Central memory CD8-positive, alpha-beta T cell (primary cell): ENCODE data around the gene C10orf105.

Source experiments
- ATAC-seq: fragments of 150-1000 bp; cut with Tn5 transposase; replicated peaks from 2 replicates; pipeline ENCODE4 v1.10.0; 2022; ENCODE audit warnings: mild to moderate bottlenecking, moderate FRiP score, moderate number of reproducible peaks; ENCODE audit not compliant: poor library complexity, severe bottlenecking; ENCODE audit errors: extremely low read depth
- DNase-seq, 2 donors: peaks; one replicate each; pipeline ENCODE4 v3.0.0; 2021; ENCODE audit warnings: low spot score in 2 of 2
- H3K27ac Mint-ChIP-seq: one replicate; pipeline ENCODE4 v1.8.0; 2022; ENCODE audit warnings: low read depth, mild to moderate bottlenecking, moderate library complexity, mixed read lengths
- H3K27me3 Mint-ChIP-seq: one replicate; pipeline ENCODE4 v1.8.0; 2022; ENCODE audit warnings: mixed read lengths
- H3K36me3 Mint-ChIP-seq: one replicate; pipeline ENCODE4 v1.8.0; 2022; ENCODE audit warnings: mild to moderate bottlenecking, moderate library complexity, mixed read lengths; ENCODE audit not compliant: insufficient read depth
- H3K4me1 Mint-ChIP-seq: one replicate; pipeline ENCODE4 v1.8.0; 2022; ENCODE audit warnings: mixed read lengths
- H3K4me3 Mint-ChIP-seq: one replicate; pipeline ENCODE4 v1.8.0; 2022; ENCODE audit warnings: mild to moderate bottlenecking, moderate library complexity, mixed read lengths
- H3K9me3 Mint-ChIP-seq: one replicate; pipeline ENCODE4 v1.8.0; 2022; ENCODE audit warnings: mixed read lengths

Gene C10orf105

GRCh38 chr10:71694039-71694501, 25.5 kb downstream of the C10orf105 start:
- peaks cover 4% of the 10 kb centered on the region for H3K36me3 Mint-ChIP-seq
- ATAC-seq, result no peak
- peaks cover 41% of the 10 kb centered on the region for H3K4me1 Mint-ChIP-seq
- H3K27me3 Mint-ChIP-seq, result no peaks in the 10 kb centered on the region
- peak overlapping the region; percentile 46 for H3K27ac Mint-ChIP-seq
- peak overlapping the region; percentile 62 for H3K4me3 Mint-ChIP-seq
- no peak for DNase-seq
- H3K9me3 Mint-ChIP-seq, result no peaks in the 10 kb centered on the region

- no peaks in the 10 kb centered on the region for H3K27me3 Mint-ChIP-seq
- ATAC-seq, result no peak
- no peak for DNase-seq
- H3K36me3 Mint-ChIP-seq, result peaks cover 5% of the 10 kb centered on the region
- H3K4me1 Mint-ChIP-seq, result peaks cover 36% of the 10 kb centered on the region
- peaks cover under 1% of the 10 kb centered on the region for H3K9me3 Mint-ChIP-seq
- no peak overlapping the region for H3K27ac Mint-ChIP-seq
- H3K4me3 Mint-ChIP-seq, result no peak overlapping the region
These were observed 26.2 kb downstream of the C10orf105 start for GRCh38 chr10:71693377-71693776.

GRCh38 chr10:71692598-71693306, 26.8 kb downstream of the C10orf105 start:
- Mint-ChIP-seq H3K9me3 (peaks cover 6% of the 10 kb centered on the region), H3K4me1 (peaks cover 35% of the 10 kb centered on the region), H3K36me3 (peaks cover 9% of the 10 kb centered on the region), H3K27ac (no peak overlapping the region), H3K4me3 (no peak overlapping the region), H3K27me3 (no peaks in the 10 kb centered on the region)
- DNase-seq (no peak), ATAC-seq (no peak)

- no peak for ATAC-seq
- Mint-ChIP-seq H3K4me1 (peaks cover 21% of the 10 kb centered on the region), H3K4me3 (no peak overlapping the region), H3K9me3 (peaks cover 6% of the 10 kb centered on the region), H3K27me3 (no peaks in the 10 kb centered on the region), H3K36me3 (peaks cover 9% of the 10 kb centered on the region), H3K27ac (peak overlapping the region; percentile 58)
- no peak for DNase-seq
These were observed 28.2 kb downstream of the C10orf105 start for GRCh38 chr10:71691405-71691804.

- peak overlapping the region; percentile 58 for H3K27ac Mint-ChIP-seq
- H3K36me3 Mint-ChIP-seq, result peaks cover 9% of the 10 kb centered on the region
- ATAC-seq (no peak), DNase-seq (no peak)
- H3K4me3 Mint-ChIP-seq, result no peak overlapping the region
- H3K27me3 Mint-ChIP-seq, result no peaks in the 10 kb centered on the region
- H3K9me3 Mint-ChIP-seq, result peaks cover 6% of the 10 kb centered on the region
- peaks cover 21% of the 10 kb centered on the region for H3K4me1 Mint-ChIP-seq
These were observed 29.4 kb downstream of the C10orf105 start for GRCh38 chr10:71690094-71690720.

GRCh38 chr10:71688256-71688655, 31.3 kb downstream of the C10orf105 start:
- ATAC-seq, result no peak
- Mint-ChIP-seq H3K4me3 (no peak overlapping the region), H3K27me3 (no peaks in the 10 kb centered on the region), H3K27ac (peak overlapping the region; percentile 91), H3K36me3 (peaks cover 9% of the 10 kb centered on the region), H3K4me1 (peaks cover 7% of the 10 kb centered on the region), H3K9me3 (peaks cover 6% of the 10 kb centered on the region)
- DNase-seq, result no peak

- peaks cover 9% of the 10 kb centered on the region for H3K36me3 Mint-ChIP-seq
- no peaks in the 10 kb centered on the region for H3K27me3 Mint-ChIP-seq
- H3K9me3 Mint-ChIP-seq, result peaks cover 6% of the 10 kb centered on the region
- H3K27ac Mint-ChIP-seq, result peak overlapping the region; percentile 91
- peaks cover 7% of the 10 kb centered on the region for H3K4me1 Mint-ChIP-seq
- no peak overlapping the region for H3K4me3 Mint-ChIP-seq
- DNase-seq, result no peak
- ATAC-seq, result no peak
These were observed 32.1 kb downstream of the C10orf105 start for GRCh38 chr10:71687480-71687879.

GRCh38 chr10:71687077-71687476, 32.5 kb downstream of the C10orf105 start:
- Mint-ChIP-seq H3K27me3 (no peaks in the 10 kb centered on the region), H3K9me3 (peaks cover 6% of the 10 kb centered on the region), H3K27ac (no peak overlapping the region), H3K4me1 (peaks cover 7% of the 10 kb centered on the region), H3K36me3 (peaks cover 9% of the 10 kb centered on the region), H3K4me3 (no peak overlapping the region)
- DNase-seq, result no peak
- ATAC-seq, result no peak

- Mint-ChIP-seq H3K27ac (no peak overlapping the region), H3K27me3 (no peaks in the 10 kb centered on the region), H3K36me3 (peaks cover 7% of the 10 kb centered on the region), H3K9me3 (peaks cover 6% of the 10 kb centered on the region), H3K4me1 (peaks cover 7% of the 10 kb centered on the region), H3K4me3 (no peak overlapping the region)
- DNase-seq (no peak), ATAC-seq (no peak)
These were observed 33.9 kb downstream of the C10orf105 start for GRCh38 chr10:71685554-71686232.

GRCh38 chr10:71684356-71685173, 35.0 kb downstream of the C10orf105 start:
- no peak overlapping the region for H3K27ac Mint-ChIP-seq
- no peak overlapping the region for H3K4me3 Mint-ChIP-seq
- no peak for ATAC-seq
- H3K27me3 Mint-ChIP-seq, result no peaks in the 10 kb centered on the region
- peaks cover 7% of the 10 kb centered on the region for H3K36me3 Mint-ChIP-seq
- peaks cover 6% of the 10 kb centered on the region for H3K9me3 Mint-ChIP-seq
- DNase-seq, result no peak
- peaks cover 7% of the 10 kb centered on the region for H3K4me1 Mint-ChIP-seq

GRCh38 chr10:71683301-71683700, 36.3 kb downstream of the C10orf105 start:
- H3K9me3 Mint-ChIP-seq, result peaks cover 4% of the 10 kb centered on the region
- H3K36me3 Mint-ChIP-seq, result peaks cover 5% of the 10 kb centered on the region
- no peaks in the 10 kb centered on the region for H3K27me3 Mint-ChIP-seq
- ATAC-seq (no peak), DNase-seq (no peak)
- no peak overlapping the region for H3K4me3 Mint-ChIP-seq
- H3K4me1 Mint-ChIP-seq, result peaks cover 5% of the 10 kb centered on the region
- H3K27ac Mint-ChIP-seq, result no peak overlapping the region

- ATAC-seq (no peak), DNase-seq (no peak)
- no peak overlapping the region for H3K4me3 Mint-ChIP-seq
- H3K4me1 Mint-ChIP-seq, result no peaks in the 10 kb centered on the region
- H3K27ac Mint-ChIP-seq, result no peak overlapping the region
- peaks cover 11% of the 10 kb centered on the region for H3K27me3 Mint-ChIP-seq
- no peaks in the 10 kb centered on the region for H3K36me3 Mint-ChIP-seq
- H3K9me3 Mint-ChIP-seq, result no peaks in the 10 kb centered on the region
These were observed 37.6 kb downstream of the C10orf105 start for GRCh38 chr10:71681977-71682376.
